Cardiac fibroblast (primary cell): ENCODE data around the gene PLP1.
A peak's percentile ranks its signal among the peaks of the same experiment; 100 is the strongest.

Experiments
- DNase-seq, 2 donors: peaks; one replicate each; pipeline versions ENCODE4 v3.0.0 to v3.0.0-alpha.2; 2010; ENCODE audit warnings: low read depth in 2 of 2
- H3K4me3 ChIP-seq, 2 donors: replicated peaks in 1 of 2; 1 replicate in 1 of 2; 2 replicates in 1 of 2; pipeline ENCODE4 v1.5.1; 2011; ENCODE audit warnings: low read depth in 2 of 2, low read length in 2 of 2, mild to moderate bottlenecking in 2 of 2, moderate library complexity in 1 of 2
- CTCF ChIP-seq: IDR thresholded peaks from one replicate; pipeline ENCODE4 v1.5.1; 2011; ENCODE audit warnings: low read depth, mild to moderate bottlenecking, low read length, inconsistent platforms

PLP1 gene

DNA sequence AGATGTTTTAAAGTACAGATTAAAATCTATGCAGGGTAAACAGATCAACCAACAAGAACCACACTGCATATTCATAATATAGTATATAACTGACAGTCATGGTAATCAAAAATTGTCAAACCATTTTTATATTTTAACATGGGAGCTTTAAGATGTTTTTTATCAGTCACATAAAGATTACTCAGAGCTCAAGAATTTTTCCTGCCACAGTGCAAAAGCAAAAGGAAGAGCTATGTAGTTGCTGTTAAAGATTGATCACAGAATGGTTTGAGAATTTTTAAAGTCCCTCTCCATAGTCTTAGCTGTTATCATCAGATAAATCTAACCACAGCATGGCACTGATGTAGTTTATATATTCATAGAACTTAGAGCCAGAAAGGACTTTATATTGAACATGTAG, 47.0 kb downstream of the PLP1 start:
- TF ChIP-seq CTCF = no peak
- H3K4me3 ChIP-seq = no peak overlapping the region
- DNase-seq = peak; percentile 15 to 24

DNA sequence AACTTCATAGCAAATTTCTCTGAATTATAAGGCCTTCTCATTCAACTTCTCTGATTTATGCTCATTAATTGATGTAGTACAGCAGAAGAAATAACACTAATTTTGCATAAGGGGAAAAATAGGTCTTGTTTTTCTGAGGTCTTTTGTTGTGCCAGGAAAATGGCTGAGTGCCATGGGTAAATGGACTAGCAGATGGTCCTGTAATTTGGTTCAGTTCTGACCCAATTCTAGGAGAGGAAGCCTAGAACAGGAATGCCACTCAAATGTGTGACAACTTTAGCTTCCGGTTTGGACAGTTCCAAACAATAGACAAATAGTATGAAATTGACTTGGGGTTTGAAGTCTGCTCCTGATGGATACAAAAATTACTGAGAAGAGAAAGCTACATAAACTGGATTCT, 49.2 kb downstream of the PLP1 start:
- no peak for TF ChIP-seq CTCF
- no peak for DNase-seq
- no peak overlapping the region for H3K4me3 ChIP-seq

DNA sequence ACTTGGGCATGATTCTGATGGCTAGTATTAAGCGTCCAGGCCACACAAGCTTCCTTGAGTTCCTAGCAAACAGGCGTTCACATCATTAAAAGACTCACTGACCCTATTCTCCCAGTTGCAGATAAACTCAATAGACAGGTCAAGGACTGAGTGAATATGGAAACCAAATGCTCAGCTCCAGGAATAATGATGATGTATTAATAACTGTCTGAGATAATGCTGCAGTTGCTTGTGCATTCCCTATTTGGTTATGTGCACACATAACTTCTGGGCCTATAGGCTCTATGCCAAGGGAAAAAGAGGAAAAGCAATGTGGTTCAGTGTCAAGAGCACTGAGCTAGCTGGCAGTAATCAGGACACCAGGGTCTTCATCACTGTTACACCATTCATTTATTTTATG, 51.9 kb downstream of the PLP1 start:
- no peak for TF ChIP-seq CTCF
- DNase-seq = peak in 1 of 2 donors; percentile 12
- H3K4me3 ChIP-seq = no peak overlapping the region

DNA sequence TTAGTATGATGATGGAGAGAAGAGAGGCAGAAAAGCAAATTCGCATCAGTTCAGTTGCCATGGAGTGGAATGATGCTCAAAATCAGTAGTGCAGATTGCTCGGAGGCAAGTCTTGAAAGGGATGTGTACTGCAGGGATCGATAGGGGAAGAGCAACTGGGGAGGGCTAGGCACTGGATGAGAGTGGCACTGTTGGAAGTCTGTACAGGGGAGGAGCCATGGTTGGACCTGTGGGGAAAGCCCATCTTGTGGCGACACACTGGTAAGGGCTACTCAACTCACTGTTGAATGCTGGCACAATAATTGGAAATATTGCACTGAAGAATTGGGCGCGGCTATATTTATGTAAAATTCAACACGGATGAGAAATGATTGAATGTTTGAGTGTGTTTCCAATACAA, 54.2 kb downstream of the PLP1 start:
- no peak overlapping the region for H3K4me3 ChIP-seq
- no peak for TF ChIP-seq CTCF
- DNase-seq = no peak

- DNase-seq = peak in 1 of 2 donors; percentile 47
- TF ChIP-seq CTCF = no peak
- H3K4me3 ChIP-seq = peak overlapping the region; percentile 57 to 58
Measured at GRCh38 chrX:103831342-103831802, 54.7 kb downstream of the PLP1 start.

DNA sequence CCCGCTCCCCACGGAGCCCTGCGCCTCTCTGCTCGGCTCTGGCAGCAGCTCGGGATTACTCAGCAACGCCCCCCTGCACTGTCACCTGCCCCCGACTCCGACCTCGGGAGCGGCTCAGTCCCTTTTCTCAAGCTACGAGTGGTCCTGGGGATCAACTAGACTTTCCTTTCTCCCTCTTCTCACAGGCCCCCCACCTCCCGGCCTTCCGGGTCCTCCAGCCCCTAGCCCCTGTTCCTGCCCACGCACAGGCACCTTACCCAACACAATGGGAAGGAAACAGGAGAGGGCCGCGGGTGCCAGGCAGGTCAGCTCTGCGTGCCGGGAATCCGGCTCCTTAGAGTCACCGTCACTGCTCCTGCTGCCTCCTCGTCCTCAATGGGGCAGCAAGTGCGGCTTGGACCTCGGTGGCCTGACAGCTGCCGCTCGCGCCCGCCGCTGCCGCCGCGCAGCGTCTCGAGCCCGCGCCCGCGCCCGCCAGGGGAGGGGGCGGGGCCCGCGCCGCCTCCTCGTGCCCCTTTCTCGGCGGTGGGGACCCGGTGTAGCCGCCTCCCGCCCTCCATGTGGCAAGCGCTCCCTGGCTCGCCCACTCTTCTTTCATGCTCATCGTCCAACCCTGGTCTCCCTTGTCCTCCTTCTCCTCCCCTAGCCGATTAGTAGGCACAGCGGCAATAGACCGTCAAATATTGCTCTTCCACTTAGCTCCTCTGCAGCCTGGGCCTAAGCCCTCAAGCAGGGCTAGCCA, 55.3 kb downstream of the PLP1 start, which contains the start of gene RAB9B:
Gene RAB9B, minus strand, starts transcription at position 455 of the 742 bp plus-strand sequence. CDS start 6,473 bp downstream, outside the sequence.
- no peak for TF ChIP-seq CTCF
- peak within 1 kb of the TSS; percentile 57 to 58 for H3K4me3 ChIP-seq
- peak in 1 of 2 donors; percentile 42 for DNase-seq

- peak in 1 of 2 donors; percentile 72 for DNase-seq
- H3K4me3 ChIP-seq = no peak overlapping the region
- no peak for TF ChIP-seq CTCF
Measured at GRCh38 chrX:103839404-103839803, 62.8 kb downstream of the PLP1 start.
